ENCODE data around the gene SLC5A10. TPM values are rescaled to one million over a fixed set of nuclear protein-coding genes. Genes with fewer than 3 reads are reported as not detected.

The SLC5A10 gene
- polyA plus RNA-seq, 1 experiment = 0.05 TPM

DNA sequence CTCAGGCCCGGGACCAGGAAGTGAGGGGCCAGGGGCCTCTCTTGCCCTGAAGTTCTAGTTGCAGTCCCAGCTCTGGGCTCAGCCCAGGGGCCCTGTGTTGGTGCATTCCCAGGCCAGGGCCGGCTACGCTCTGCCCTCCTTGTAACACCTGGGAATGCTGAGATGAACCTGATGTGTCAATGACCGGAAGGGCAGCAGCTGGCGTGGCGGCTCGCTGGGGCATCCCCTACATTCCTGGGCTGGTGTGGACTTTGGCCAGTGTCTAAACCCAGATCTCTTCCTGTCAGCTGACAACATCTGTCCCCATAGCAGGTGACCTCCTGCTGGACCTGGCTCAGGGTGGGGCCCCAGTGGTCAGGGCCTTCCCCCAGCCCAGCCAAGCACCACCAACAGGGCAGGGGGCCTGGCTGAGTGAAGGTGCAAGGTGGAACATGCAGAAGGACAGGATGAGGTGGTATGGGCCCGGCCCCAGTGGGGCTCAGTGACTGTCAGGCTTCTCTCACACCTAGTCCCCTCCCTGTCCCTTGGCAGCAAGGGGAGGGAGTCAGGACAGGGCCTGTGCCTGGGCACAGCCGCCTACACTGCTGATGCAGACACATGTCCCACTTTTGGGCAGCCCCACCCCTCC lies 36.7 kb downstream of the SLC5A10 start:
- no peak overlapping the region for H3K4me3 ChIP-seq (ENCODE audit: low read depth, low read length)
- no peaks in the 10 kb centered on the region for H3K27me3 ChIP-seq (ENCODE audit: control insufficient read depth, insufficient read depth, low read length)
- no peak for TF ChIP-seq CTCF (IDR thresholded peaks at IDR 0.05; ENCODE audit: insufficient read depth, low read depth, low read length)
- no peak for DNase-seq (ENCODE audit: low read depth)
- ChIA-PET POLR2A (no interaction called here), CTCF (interaction anchor here (1.1 kb wide), 1 partner anchor 12 kb away, joined by 3 read pairs; no protein-coding TSS in a partner anchor)
- H3K36me3 ChIP-seq (ENCODE audit: control insufficient read depth, insufficient read depth, low read length) = peaks cover 25% of the 10 kb centered on the region

DNA sequence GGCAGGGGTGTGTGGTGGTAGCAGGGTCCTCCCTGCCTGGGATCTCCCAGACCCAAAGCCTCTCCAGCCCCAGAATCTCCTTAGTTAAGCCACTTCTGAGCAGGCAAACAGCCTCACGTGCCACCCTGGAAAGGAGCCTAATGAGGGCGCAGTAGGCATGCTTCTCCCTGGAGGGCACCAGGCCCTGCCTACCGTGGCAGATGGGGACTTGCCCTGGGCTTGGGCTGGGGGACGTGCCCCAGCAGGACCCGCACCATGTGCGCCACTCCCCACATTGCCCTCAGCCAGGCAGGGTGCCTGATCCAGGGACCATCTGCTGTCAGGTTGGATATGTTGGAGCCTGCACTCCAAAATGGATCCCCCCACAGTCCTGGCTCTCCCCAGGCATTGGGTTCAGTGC lies 38.4 kb downstream of the SLC5A10 start:
- H3K27me3 ChIP-seq (ENCODE audit: control insufficient read depth, insufficient read depth, low read length) = no peaks in the 10 kb centered on the region
- H3K36me3 ChIP-seq (ENCODE audit: control insufficient read depth, insufficient read depth, low read length) = peaks cover 21% of the 10 kb centered on the region
- ChIA-PET POLR2A (no interaction called here), CTCF (no interaction called here)
- H3K4me3 ChIP-seq (ENCODE audit: low read depth, low read length) = no peak overlapping the region
- DNase-seq (ENCODE audit: low read depth) = no peak
- TF ChIP-seq CTCF (IDR thresholded peaks at IDR 0.05; ENCODE audit: insufficient read depth, low read depth, low read length) = no peak

- TF ChIP-seq CTCF (IDR thresholded peaks at IDR 0.05; ENCODE audit: insufficient read depth, low read depth, low read length) = no peak
- DNase-seq (ENCODE audit: low read depth) = no peak
- ChIA-PET POLR2A (no interaction called here), CTCF (interaction anchor here (1.1 kb wide), 1 partner anchor 11 kb away, joined by 4 read pairs; no protein-coding TSS in a partner anchor)
- Histone ChIP-seq H3K27me3 (ENCODE audit: control insufficient read depth, insufficient read depth, low read length) (no peaks in the 10 kb centered on the region), H3K4me3 (ENCODE audit: low read depth, low read length) (no peak overlapping the region), H3K36me3 (ENCODE audit: control insufficient read depth, insufficient read depth, low read length) (peaks cover 16% of the 10 kb centered on the region)
Observed at GRCh38 chr17:18991531-18992315, 39.8 kb downstream of the SLC5A10 start.

DNA sequence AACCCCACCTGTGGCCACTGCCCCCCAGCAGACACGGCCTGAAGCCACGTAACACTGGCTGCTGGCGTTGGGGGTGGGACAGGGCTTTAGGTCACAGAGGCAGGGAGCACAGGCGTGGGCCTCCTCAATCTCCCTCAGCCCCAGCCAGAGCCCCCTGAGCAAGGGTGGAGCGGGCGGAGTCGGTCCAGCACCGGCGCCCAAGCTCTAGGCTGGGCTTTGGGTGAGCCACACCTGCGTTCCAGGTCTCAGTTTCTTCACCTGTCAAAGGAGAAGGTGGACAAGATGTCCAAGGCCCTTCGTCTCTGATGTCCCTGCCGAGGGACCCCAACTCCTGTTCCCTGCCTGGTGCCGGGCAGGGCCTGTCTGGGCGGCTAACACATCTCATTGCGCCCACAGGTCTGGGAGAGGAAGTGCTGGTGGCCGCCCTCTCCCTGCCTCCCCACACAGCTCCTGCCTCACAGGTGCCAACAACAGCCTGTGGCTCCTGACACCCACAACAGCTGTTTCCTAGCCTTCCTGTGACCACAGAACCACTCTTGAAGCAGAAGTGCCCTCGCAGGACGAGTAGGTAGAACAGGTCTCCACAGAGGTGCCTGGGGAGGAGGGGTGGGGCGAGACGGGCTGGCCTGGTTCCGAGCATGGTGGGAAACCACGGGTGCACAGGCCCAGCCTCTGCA lies 40.6 kb downstream of the SLC5A10 start:
- Histone ChIP-seq H3K4me3 (ENCODE audit: low read depth, low read length) (no peak overlapping the region), H3K27me3 (ENCODE audit: control insufficient read depth, insufficient read depth, low read length) (no peaks in the 10 kb centered on the region), H3K36me3 (ENCODE audit: control insufficient read depth, insufficient read depth, low read length) (peaks cover 15% of the 10 kb centered on the region)
- CTCF ChIA-PET = no interaction called here
- no peak for TF ChIP-seq CTCF (IDR thresholded peaks at IDR 0.05; ENCODE audit: insufficient read depth, low read depth, low read length)
- POLR2A ChIA-PET = no interaction called here
- no peak for DNase-seq (ENCODE audit: low read depth)

- no peak overlapping the region for H3K4me3 ChIP-seq (ENCODE audit: low read depth, low read length)
- CTCF ChIA-PET = no interaction called here
- no peaks in the 10 kb centered on the region for H3K27me3 ChIP-seq (ENCODE audit: control insufficient read depth, insufficient read depth, low read length)
- peaks cover 12% of the 10 kb centered on the region for H3K36me3 ChIP-seq (ENCODE audit: control insufficient read depth, insufficient read depth, low read length)
- DNase-seq (ENCODE audit: low read depth) = no peak
- POLR2A ChIA-PET = no interaction called here
- TF ChIP-seq CTCF (IDR thresholded peaks at IDR 0.05; ENCODE audit: insufficient read depth, low read depth, low read length) = no peak
Observed at GRCh38 chr17:18993905-18994526, 42.1 kb downstream of the SLC5A10 start.

Data from BJ (cell line).